Effector CD8-positive, alpha-beta T cell (primary cell): ENCODE measurements around the gene EME2.

ENCODE experiments used
- DNase-seq: peaks from one replicate; lab custom pipeline; 2025; lab: John Stamatoyannopoulos, UW

The EME2 gene

GRCh38 chr16:1818873-1819525 lies 46.4 kb downstream of the EME2 start:
- DNase-seq = no peak

DNA sequence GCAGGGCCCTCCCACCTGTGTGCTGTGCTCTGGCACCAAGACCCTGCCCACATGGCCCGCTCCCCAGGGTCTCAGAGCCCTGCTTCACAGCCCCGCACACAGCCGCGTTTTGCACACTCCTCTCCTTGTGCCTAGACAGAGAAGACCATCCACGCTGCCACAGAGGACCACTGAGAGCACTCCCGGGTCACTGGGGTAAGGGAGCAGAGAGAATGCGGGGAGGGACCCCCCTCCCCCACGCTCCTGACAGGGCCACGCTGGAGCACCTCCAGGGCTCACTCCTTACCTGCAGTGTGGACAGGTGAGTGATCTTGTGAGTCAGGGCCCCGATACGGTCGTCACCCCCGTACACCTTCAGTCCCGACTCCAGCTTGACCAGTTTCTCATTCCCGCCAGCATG lies 47.0 kb downstream of the EME2 start:
- no peak for DNase-seq

- no peak for DNase-seq
Observed at GRCh38 chr16:1820096-1820945, 47.7 kb downstream of the EME2 start.

DNA sequence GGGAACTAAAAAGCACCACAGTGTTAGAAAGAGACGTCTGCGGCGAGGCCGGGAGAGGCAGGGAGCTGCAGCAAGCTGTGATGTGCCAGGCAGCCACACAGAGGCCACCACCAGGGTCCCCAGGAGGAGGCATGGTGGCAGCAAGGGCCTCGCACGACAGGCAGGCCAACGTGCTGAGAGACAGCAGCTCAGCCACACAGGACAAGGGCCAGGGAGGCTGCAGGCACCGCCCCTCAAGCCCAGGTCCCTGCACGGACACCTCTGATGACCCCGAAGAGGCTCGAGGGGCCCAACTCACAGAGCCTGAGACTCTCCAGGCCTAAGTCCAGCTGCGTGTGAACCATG lies 48.3 kb downstream of the EME2 start:
- no peak for DNase-seq

- DNase-seq = no peak
Observed at GRCh38 chr16:1821861-1822611, 49.4 kb downstream of the EME2 start.

GRCh38 chr16:1822801-1823200 lies 50.2 kb downstream of the EME2 start:
- no peak for DNase-seq

DNA sequence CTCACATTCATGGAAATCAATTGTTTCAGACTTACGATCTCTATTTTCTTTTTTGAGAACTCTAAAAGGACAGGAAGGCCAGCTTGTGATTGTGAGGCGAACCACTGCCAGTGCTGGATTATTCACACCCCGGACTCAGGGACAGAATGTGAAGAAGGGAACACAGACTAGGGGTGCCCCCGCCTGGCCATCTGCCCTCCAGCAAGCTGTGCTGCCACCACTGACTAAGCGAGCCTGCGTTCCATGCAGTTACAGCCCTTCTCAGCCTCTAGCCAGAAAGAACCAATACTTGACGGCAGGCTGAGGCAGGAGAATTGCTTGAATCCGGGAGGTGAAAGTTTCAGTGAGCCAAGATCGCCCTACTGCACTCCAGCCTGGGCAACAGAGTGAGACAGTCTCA lies 51.2 kb downstream of the EME2 start:
- DNase-seq = no peak

DNA sequence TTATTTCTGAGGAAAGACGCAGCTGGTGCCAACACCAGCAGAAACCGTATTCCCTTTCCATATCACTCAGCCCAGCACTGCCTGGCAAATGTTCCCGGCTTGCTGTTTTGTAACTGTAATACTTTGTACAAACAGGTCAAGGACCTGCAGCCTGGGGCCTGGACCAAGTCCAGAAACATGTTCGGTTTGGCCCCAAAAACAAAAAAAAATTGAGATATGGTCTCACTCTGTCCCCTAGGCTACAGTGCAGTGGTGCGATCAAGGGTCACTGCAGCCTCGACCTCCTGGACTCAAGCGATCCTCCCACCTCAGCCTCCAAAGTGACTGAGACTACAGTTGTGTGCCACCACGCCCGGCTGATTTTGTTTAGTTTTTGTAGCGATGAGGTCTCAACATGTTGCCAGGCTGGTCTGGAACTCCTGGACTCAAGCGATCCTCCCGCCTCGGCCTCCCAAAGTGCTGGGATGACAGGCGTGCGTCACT lies 52.8 kb downstream of the EME2 start:
- no peak for DNase-seq
